OCI-LY3 (cell line): ENCODE measurements around the gene AP3S1.

Experiments used
- EZH2phosphoT487 ChIP-seq: fragments of 200-600 bp; shearing (Covaris generic); IDR thresholded peaks from 2 replicates; pipeline ENCODE4 v1.6.1; 2018; ENCODE audit warnings: antibody characterized with exemption, mixed run types, low read depth
- TF ChIP-seq, protein P1 (sequence below): fragments of 200-600, 300-600 bp; sonication (generic); IDR thresholded peaks from 2 replicates; pipeline ENCODE4 v1.5.1; 2014; ENCODE audit warnings: antibody characterized with exemption, low read length, low read depth

DNA sequence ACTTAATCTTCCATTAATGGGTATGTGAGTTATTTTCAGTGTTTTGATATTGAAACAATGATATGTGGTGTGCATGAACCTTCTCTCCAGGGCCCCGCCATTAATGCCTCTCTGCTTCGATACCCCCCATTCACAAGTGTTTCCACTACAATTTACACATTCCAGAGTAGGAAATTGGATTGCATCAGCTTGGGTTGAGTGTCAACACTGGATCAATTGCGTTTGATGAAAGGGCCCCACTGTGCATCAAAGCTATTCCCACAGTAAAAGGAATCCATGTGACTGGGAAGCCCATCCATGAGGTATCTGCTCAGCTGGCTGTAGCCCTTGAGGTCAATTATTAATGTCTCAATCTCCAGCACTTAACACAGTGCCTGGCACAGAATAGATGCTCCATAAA, 102.8 kb downstream of the AP3S1 start:
- TF ChIP-seq, protein P1, sequence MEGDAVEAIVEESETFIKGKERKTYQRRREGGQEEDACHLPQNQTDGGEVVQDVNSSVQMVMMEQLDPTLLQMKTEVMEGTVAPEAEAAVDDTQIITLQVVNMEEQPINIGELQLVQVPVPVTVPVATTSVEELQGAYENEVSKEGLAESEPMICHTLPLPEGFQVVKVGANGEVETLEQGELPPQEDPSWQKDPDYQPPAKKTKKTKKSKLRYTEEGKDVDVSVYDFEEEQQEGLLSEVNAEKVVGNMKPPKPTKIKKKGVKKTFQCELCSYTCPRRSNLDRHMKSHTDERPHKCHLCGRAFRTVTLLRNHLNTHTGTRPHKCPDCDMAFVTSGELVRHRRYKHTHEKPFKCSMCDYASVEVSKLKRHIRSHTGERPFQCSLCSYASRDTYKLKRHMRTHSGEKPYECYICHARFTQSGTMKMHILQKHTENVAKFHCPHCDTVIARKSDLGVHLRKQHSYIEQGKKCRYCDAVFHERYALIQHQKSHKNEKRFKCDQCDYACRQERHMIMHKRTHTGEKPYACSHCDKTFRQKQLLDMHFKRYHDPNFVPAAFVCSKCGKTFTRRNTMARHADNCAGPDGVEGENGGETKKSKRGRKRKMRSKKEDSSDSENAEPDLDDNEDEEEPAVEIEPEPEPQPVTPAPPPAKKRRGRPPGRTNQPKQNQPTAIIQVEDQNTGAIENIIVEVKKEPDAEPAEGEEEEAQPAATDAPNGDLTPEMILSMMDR, result no peak
- no peak for TF ChIP-seq EZH2phosphoT487
